ENCODE measurements around the gene CIAO3. TPM values are rescaled to one million over a fixed set of nuclear protein-coding genes. Genes with fewer than 3 reads are reported as not detected.
A peak's percentile ranks its signal among the peaks of the same experiment; 100 is the strongest.

Gene CIAO3
- polyA plus RNA-seq, 3 donors = 8.6 to 41.1 (median 11.8) TPM

DNA sequence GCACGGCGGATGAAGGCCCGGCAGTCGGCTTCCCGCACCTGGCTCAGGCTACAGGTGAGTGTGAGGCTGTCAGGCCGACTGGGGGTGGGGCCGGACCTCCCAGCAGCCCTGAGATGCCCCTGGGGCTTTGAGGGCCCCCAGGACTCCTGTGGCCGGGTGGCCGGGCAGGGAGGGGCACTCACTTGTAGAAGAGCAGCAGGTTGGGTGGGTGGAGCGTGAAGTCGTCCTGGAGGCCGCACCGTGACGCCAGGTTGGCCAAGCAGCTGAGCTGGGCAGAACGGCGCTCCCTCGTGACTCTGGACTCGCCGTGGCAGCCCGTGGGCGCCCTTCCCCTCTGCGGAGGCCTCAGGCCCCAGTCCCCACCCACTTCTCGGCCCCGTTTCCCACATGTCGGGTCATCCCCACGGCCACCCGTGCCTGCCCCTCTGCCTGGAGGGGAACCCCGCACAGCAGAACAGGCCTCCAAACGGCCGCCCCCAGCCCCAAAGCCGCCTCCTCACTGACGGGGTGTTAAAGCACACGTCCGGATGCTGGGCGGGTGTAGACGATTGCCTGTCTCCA, 34.5 kb upstream of the CIAO3 start:
- Histone ChIP-seq H4K20me1 (ENCODE audit: insufficient read depth, low read length) (no peaks in the 10 kb centered on the region), H3K27ac (ENCODE audit: low read depth in 1 of 2, low read length in 2 of 2) (no peak overlapping the region), H3K9ac (ENCODE audit: insufficient read depth, low read length, poor library complexity, severe bottlenecking) (no peak overlapping the region), H3K4me3 (replicated peaks in 1 of 3; ENCODE audit: low read depth in 2 of 3, low read length in 3 of 3) (no peak overlapping the region), H2AFZ (ENCODE audit: insufficient read depth, low read depth, low read length, poor library complexity, severe bottlenecking) (no peak overlapping the region), H3K36me3 (replicated peaks in 1 of 2; ENCODE audit: control insufficient read depth in 1 of 2, insufficient read depth in 2 of 2, low read length in 2 of 2) (no peaks in the 10 kb centered on the region), H3K27me3 (ENCODE audit: control insufficient read depth in 2 of 2, insufficient read depth in 2 of 2, low read length in 2 of 2) (peaks cover 0 to 9% of the 10 kb centered on the region in 2 donors), H3K79me2 (ENCODE audit: insufficient read depth, low read length) (no peaks in the 10 kb centered on the region), H3K4me2 (replicated peaks; ENCODE audit: extremely low read depth, low read length, poor library complexity, severe bottlenecking) (no peak overlapping the region), H3K9me3 (replicated peaks in 1 of 2; ENCODE audit: control insufficient read depth in 1 of 2, insufficient read depth in 1 of 2, low read length in 2 of 2) (no peaks in the 10 kb centered on the region), H3K4me1 (ENCODE audit: control insufficient read depth in 1 of 2, insufficient read depth in 2 of 2, low read length in 2 of 2) (no peaks in the 10 kb centered on the region)
- Mint-ChIP-seq H3K27me3 (ENCODE audit: low read depth in 3 of 3) (peaks cover 2 to 14% (median 9%) of the 10 kb centered on the region in 3 donors), H3K4me3 (no peak overlapping the region), H3K4me1 (no peaks in the 10 kb centered on the region), H3K27ac (no peak overlapping the region), H3K36me3 (no peaks in the 10 kb centered on the region), H3K9me3 (peaks cover 0 to 1% (median 0%) of the 10 kb centered on the region in 7 donors)
- intact Hi-C loops (cut with micrococcal nuclease) = no loop called here
- no peak for DNase-seq
- 89% methylated on average over 36 of the region's 36 CpGs for WGBS (ENCODE audit: insufficient coverage)
- TF ChIP-seq, protein P1, sequence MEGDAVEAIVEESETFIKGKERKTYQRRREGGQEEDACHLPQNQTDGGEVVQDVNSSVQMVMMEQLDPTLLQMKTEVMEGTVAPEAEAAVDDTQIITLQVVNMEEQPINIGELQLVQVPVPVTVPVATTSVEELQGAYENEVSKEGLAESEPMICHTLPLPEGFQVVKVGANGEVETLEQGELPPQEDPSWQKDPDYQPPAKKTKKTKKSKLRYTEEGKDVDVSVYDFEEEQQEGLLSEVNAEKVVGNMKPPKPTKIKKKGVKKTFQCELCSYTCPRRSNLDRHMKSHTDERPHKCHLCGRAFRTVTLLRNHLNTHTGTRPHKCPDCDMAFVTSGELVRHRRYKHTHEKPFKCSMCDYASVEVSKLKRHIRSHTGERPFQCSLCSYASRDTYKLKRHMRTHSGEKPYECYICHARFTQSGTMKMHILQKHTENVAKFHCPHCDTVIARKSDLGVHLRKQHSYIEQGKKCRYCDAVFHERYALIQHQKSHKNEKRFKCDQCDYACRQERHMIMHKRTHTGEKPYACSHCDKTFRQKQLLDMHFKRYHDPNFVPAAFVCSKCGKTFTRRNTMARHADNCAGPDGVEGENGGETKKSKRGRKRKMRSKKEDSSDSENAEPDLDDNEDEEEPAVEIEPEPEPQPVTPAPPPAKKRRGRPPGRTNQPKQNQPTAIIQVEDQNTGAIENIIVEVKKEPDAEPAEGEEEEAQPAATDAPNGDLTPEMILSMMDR (IDR thresholded peaks at IDR 0.05) = no peak

DNA sequence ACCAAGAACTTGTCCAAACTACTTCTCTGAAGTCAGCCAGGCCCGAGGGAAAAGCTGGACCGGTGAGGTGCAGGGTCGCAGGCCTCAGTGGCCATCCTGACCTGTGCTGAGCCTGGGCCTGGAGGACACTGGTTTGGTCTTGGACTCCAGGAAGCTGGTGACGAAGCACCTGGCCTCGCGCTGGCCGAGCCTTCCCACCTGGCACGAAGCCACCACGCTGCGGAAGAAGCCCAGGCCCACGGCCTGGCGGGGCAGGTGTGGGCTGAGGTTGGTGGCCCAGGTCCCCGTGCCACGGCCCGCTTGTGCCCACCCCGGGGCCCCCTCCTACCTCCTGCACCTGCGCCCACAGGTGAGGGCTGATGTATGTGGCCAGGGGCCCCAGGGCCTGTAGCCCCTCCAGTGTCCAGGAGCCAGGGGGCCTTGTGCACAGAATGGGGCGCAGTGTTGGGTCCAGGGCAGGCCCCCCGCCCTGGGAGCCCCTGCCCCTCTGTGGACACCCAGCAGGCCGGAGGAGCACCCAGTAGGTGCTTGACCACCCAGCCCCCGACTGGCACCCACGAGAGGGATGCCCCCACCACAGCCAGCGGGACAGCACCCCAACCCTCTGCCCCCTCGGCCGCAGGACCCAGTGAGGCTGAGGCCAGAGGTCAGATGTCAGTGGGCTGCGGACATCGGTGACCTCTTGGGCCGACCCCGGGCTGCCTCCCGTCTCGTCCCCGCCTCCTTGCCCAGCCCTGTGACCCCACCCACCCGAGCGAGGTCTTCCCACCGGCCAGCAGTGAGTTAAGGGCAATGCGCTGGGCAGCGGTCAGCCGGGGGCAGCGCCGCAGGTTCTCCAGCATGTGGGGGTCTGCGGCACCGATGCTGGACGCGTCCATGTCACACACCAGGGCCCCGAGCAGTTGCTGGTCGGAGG, 33.5 kb upstream of the CIAO3 start:
- WGBS (ENCODE audit: insufficient coverage) = 92% methylated on average over 45 of the region's 46 CpGs
- Mint-ChIP-seq H3K4me1 (no peaks in the 10 kb centered on the region), H3K9me3 (peaks cover 0 to 1% (median 0%) of the 10 kb centered on the region in 7 donors), H3K27ac (peak overlapping the region in 1 of 7 donors; percentile 42), H3K4me3 (no peak overlapping the region), H3K27me3 (ENCODE audit: low read depth in 3 of 3) (peaks cover 2 to 13% (median 9%) of the 10 kb centered on the region in 3 donors), H3K36me3 (no peaks in the 10 kb centered on the region)
- TF ChIP-seq, protein P1 (IDR thresholded peaks at IDR 0.05) = no peak
- no peak overlapping the region for H3K4me2 ChIP-seq (replicated peaks; ENCODE audit: extremely low read depth, low read length, poor library complexity, severe bottlenecking)
- intact Hi-C loops (cut with micrococcal nuclease) = no loop called here
- no peaks in the 10 kb centered on the region for H3K4me1 ChIP-seq (ENCODE audit: control insufficient read depth in 1 of 2, insufficient read depth in 2 of 2, low read length in 2 of 2)
- no peaks in the 10 kb centered on the region for H4K20me1 ChIP-seq (ENCODE audit: insufficient read depth, low read length)
- H3K9ac ChIP-seq (ENCODE audit: insufficient read depth, low read length, poor library complexity, severe bottlenecking) = no peak overlapping the region
- DNase-seq = no peak
- H3K4me3 ChIP-seq (replicated peaks in 1 of 3; ENCODE audit: low read depth in 2 of 3, low read length in 3 of 3) = no peak overlapping the region
- H3K27ac ChIP-seq (ENCODE audit: low read depth in 1 of 2, low read length in 2 of 2) = no peak overlapping the region
- no peak overlapping the region for H2AFZ ChIP-seq (ENCODE audit: insufficient read depth, low read depth, low read length, poor library complexity, severe bottlenecking)
- no peaks in the 10 kb centered on the region for H3K9me3 ChIP-seq (replicated peaks in 1 of 2; ENCODE audit: control insufficient read depth in 1 of 2, insufficient read depth in 1 of 2, low read length in 2 of 2)
- H3K79me2 ChIP-seq (ENCODE audit: insufficient read depth, low read length) = no peaks in the 10 kb centered on the region
- H3K36me3 ChIP-seq (replicated peaks in 1 of 2; ENCODE audit: control insufficient read depth in 1 of 2, insufficient read depth in 2 of 2, low read length in 2 of 2) = no peaks in the 10 kb centered on the region
- peaks cover 0 to 9% of the 10 kb centered on the region in 2 donors for H3K27me3 ChIP-seq (ENCODE audit: control insufficient read depth in 2 of 2, insufficient read depth in 2 of 2, low read length in 2 of 2)

Measured in CD14-positive monocyte (primary cell).